A549 treated with Mapracorat at 1 μM for 4 hours (cell line): Measurements from ENCODE around the gene PRPF8. TPM values are rescaled to one million over a fixed set of nuclear protein-coding genes. Genes with fewer than 3 reads are reported as not detected.

ENCODE experiments used
- total RNA-seq: library from RNA; stranded (reverse); fragments of 200-300 nt; extraction: Qiagen RNA extraction; gene quantifications from 5 replicates; pipeline ENCODE4 v1.2.3, GENCODE V29; 2022

The PRPF8 gene
- total RNA-seq: 247 to 273 TPM (median 254 TPM) in 5 replicates

DNA sequence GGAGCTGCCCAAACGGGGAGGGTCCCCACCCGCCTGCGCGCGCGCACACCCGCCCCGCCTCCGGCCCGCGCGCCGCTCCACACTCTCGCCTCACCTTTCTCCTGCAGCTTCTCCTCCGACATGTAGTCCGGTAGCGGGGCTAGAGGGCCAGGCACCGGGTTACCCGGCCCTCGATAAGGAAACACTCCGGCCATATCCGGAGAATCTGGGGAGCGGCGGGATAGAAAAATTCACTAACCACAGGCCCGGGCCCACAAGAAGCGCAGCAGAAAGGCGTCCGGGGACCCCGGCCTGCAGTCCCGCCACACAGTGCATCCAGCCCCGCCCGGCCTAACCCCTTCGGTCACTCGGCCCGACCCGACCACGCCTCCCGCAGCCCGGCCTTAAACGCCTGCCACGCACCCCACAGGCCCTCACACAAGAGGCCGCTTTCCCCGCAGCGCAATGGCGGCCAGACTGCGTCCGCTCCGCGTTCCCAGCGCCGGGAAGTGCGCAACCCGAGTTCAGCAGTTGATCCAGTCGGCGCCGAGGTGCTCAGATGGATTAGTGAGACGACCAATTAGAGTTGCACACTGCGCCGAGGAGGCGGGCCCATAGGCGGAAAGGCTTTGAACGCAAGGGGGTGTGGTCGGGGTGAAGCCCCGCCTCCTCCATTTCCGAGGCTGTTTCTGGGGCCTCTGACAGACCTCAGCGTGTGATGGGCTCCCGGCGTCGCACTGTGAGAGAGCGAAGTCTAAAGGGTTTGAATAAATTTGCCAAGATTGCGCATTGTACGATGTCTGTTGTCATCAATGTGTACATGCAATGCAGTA, at the start of gene PRPF8:
Gene PRPF8 (minus strand): TSS at position 490 of the 812 bp plus-strand sequence. CDS start 296 bp downstream, at position 194.

DNA sequence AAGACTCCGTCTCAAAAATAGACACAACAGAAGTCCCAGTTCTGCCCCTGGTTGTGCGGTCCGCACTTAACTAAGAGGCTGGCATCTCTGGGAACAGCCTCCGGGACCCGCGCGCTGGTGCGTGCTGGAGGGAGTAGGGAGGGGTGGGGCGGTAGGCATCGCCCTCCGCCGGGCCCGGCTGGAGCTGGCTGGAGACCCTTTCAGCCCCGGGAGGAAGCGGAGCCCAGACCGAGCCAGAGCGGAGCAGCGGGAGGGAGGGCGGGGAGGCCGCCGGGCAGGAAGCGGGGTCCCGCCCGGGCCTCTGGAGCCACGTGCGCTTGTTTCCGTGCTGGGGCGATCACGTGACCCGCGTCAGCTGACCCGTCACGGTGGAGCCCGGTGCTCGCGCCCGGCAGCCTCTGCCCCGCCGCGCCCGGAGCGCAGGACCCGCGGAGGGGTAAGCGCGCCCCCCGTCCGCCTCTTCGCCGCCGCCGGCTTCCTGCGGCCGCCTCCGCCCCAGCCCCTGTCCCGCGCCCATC, 39.7 kb upstream of the PRPF8 start, which contains the start of gene WDR81:
Gene WDR81 (plus strand): TSS at position 354 of the 518 bp plus-strand sequence. CDS start 256 bp downstream, outside the sequence.

DNA sequence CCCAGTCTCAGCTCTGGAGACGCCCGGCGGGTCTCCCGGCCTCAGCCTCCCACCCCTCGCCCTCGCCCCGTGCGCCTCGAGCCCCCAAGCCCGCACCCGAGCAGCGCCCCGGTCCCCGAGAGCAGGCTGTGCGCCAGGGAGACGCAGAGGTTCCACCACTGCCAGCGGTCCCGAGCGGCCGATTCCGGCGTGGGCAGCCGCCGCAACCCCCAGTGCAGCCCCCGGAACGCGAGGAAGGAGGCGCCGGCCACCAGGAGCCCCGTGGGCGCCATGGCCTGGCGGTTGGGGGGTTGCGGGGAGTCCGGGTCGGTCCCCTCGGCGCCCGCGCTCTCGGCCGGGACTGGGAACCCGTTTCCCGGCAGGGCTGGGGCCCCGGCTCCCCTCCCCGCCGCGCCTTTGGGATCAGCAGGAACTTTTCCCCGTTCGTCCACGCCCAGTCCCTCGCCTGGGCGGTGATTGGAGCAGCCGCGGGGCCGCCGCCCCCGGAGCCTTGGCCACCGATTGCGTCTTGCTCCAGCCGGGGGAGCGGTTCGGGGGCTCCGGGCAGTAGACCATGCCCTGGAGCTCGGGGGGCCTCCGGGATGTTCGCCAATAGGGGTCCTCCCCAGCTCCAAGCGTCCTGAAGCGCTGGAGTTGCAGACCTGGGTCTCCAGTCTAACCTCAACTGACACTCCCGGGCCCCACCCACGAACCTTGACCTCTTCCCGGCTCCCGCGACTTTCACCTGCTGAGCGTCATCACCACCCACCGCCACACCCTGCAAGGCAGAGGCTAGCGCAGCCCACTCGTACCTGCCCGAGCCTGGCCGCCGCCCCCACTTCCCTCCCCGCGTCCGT, 25.5 kb upstream of the PRPF8 start, which contains the start of gene TLCD2:
Gene TLCD2 (minus strand): TSS at position 407 of the 836 bp plus-strand sequence. CDS start 135 bp downstream, at position 272.

DNA sequence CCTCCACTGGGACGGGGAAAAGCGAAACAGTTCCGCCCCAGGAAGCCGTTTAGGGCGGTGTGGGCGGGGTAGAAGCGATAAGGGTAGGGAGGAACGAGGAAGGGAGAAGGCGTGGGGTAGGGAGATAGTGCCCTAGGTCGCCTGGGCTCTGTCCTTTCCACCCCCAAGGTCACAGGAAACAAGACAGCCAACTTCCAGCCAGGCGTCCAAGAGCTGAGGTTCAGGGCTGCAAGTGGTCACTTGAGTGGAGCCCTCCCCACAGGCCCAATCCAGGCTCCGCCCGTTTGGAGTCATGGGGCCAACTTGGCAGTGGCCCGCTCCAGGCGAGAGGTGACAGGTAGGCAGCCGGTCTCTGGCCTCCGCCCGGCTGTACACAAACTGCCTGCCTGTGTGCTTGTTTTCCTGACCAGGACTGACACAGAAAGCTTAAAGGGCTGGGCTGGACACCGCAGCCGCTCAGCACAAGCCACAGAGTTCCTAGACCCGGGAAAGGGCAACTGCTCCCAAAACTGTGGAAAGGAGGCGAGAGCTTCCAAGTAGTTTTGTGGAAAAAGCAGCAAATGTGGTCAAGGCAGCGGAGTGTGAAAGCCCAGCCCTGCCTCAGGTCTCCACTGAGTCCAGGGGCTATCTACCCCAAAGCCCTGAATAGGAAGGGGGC, 34.7 kb downstream of the PRPF8 start, which contains the start of gene RILP:
Gene RILP (minus strand): TSS at position 23 of the 658 bp plus-strand sequence. CDS start 62 bp downstream, outside the sequence.

DNA sequence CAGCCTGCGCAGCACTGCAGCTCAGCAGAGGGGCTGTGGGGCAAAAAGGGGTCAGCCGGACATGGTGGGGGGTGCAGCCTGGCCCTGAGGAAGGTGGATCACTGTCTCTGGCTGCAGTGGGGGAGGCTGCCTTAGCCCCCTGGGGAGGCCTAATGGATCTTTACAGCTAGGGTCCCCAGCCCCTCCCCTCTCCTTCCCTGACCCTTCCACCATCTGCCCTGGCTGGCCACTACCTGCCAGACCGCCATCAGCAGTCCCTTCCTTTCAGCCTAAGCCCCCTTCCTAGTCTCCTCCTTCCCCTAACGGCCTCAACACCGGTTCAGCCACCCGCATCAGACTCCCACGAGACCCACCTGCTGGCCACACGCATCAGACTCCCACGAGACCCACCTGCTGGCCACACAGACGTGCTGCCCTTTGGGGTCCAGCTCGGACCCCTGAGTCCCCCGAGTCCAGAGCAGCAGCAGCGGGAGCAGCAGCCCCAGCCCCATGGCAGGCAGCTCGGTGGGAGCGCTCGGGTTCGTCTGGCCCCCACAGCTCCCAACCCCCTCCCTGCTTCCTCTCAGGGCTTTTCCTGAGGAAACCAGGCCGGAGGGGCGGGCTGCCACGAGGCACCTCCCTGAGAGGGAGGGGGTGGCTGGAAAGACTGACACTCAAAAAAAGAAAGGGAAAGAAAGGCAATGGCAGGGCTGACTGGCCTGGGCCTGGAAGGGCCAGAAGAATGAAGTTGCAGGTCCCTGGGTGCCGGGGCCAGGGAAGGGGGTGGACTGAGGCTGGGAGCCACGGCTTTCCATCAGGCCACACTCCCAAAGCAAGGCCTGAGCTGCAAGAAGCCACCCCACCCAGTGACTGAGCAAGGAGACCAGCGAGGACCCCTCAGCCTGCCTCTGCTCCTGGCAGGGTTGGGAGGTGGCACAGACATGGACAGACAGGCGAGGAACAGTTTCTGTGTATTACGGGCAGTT, 39.2 kb downstream of the PRPF8 start, which contains the start of gene SCARF1:
Gene SCARF1 (minus strand): TSS at position 526 of the 965 bp plus-strand sequence. CDS start 35 bp downstream, at position 491.

DNA sequence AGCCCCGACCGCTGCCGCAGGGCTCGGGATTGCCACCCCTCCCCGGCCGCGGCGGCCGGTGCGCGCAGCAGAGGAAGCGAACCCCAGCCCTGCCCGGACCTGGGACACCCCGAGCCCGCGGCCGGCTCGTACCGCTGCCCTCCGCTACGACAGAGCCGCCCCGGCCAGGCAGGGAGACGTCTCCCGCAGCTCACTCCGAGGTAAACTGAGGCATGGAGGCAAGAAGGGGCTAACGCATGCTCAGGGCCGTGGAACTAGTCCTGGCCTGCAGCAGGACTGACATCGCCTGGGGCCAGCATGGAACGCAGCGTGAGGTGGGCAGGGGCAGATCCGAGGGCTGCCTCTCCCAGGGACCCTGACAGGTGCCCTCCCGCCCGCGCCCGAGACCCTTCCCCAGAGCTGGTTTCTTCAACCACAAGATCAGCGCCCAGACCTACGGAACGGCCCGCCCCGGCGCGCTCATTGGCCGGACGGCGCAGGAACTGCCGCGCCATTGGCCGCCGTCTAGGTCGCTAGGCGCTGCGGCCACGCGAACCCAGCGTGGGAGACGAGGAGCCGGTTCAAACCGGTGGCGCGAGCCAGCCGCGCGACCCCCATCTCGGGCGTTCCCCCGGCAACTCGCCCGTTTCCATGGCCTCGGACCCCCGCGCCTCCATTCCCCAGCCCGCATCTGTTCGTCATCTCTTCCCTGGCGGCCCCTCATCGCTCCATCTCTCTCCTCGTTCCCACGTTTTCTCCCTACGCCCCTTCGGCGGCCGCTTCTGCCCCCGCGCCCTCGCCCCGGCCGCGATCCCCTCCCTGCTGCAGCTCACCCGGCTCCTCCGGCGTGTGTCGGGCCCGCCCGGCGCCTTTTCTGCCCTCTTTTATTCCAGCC, 56.4 kb downstream of the PRPF8 start, which contains the start of gene SLC43A2:
Gene SLC43A2 (minus strand): TSS at position 853 of the 874 bp plus-strand sequence. CDS start 960 bp downstream, outside the sequence.

Other genes starting within 250 kb of the PRPF8 start
- gene CRK, start 228.6 kb downstream of the PRPF8 start, total RNA-seq: 76.2 to 89.8 TPM (median 85.3 TPM) in 5 replicates
- 104 to 139 TPM (median 136 TPM) in 5 replicates for gene MYO1C, start 192.2 kb downstream of the PRPF8 start, total RNA-seq
- 21.6 to 25.3 TPM (median 24.5 TPM) in 5 replicates for gene INPP5K, start 168.3 kb downstream of the PRPF8 start, total RNA-seq
- 62.8 to 70.0 TPM (median 65.2 TPM) in 5 replicates for gene PITPNA, start 122.1 kb downstream of the PRPF8 start, total RNA-seq
- 4.0 to 7.1 TPM (median 5.8 TPM) in 5 replicates for gene SLC43A2, start 56.0 kb downstream of the PRPF8 start, total RNA-seq
- gene SCARF1, start 39.1 kb downstream of the PRPF8 start, total RNA-seq: 0.20 to 0.38 TPM (median 0.27 TPM) in 5 replicates
- gene RILP, start 35.0 kb downstream of the PRPF8 start, total RNA-seq: 14.0 to 20.0 TPM (median 16.8 TPM) in 5 replicates
- gene TLCD2, start 25.5 kb upstream of the PRPF8 start, total RNA-seq: 1.4 to 2.1 TPM (median 1.7 TPM) in 5 replicates
- gene WDR81, start 39.8 kb upstream of the PRPF8 start, total RNA-seq: 19.1 to 33.1 TPM (median 28.5 TPM) in 5 replicates
- 2.3 to 3.5 TPM (median 2.9 TPM) in 5 replicates for gene SERPINF2, start 58.0 kb upstream of the PRPF8 start, total RNA-seq
- 1.6 to 2.1 TPM (median 1.8 TPM) in 5 replicates for gene SERPINF1, start 77.2 kb upstream of the PRPF8 start, total RNA-seq
- 7.7 to 10.1 TPM (median 8.9 TPM) in 5 replicates for gene SMYD4, start 145.0 kb upstream of the PRPF8 start, total RNA-seq
- gene RPA1, start 145.1 kb upstream of the PRPF8 start, total RNA-seq: 61.3 to 81.1 TPM (median 71.4 TPM) in 5 replicates